Measurements from ENCODE around the gene DGKD. TPM values are rescaled to one million over a fixed set of nuclear protein-coding genes. Genes with fewer than 3 reads are reported as not detected.

Gene DGKD
- total RNA-seq, 4 donors from 2014 or later: 67.7 to 195 (median 125) TPM

DNA sequence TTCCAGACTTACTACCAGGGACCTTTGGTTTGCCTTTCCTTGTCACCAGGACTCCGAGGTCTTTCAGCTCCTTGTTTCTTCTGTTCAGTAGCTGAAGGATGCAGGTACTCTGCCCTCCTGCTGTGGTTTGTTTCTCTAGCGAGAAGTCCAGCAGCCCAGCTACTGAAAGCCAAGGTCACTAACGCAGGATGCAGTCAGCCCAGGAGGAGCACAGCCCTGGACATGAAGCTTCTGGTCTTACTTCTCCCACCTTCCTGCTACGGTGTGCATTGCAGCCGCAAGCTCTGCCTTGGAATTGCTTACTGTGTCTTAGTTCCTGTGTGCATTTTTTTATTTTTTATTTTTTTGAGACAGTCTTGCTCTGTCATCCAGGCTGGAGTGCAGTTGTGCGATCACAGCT is 62.4 kb downstream of the DGKD start:
- Histone ChIP-seq H3K36me3 (no peaks in the 10 kb centered on the region), H3K4me1 (peaks cover 4 to 70% (median 17%) of the 10 kb centered on the region in 4 donors), H3K4me3 (no peak overlapping the region), H3K27me3 (no peaks in the 10 kb centered on the region), H3K9me3 (no peaks in the 10 kb centered on the region), H3K27ac (peak overlapping the region in 3 of 4 donors; percentile 73 to 88 (median 74))
- peak in 1 of 3 donors; percentile 44 for DNase-seq
- TF ChIP-seq, protein P1, sequence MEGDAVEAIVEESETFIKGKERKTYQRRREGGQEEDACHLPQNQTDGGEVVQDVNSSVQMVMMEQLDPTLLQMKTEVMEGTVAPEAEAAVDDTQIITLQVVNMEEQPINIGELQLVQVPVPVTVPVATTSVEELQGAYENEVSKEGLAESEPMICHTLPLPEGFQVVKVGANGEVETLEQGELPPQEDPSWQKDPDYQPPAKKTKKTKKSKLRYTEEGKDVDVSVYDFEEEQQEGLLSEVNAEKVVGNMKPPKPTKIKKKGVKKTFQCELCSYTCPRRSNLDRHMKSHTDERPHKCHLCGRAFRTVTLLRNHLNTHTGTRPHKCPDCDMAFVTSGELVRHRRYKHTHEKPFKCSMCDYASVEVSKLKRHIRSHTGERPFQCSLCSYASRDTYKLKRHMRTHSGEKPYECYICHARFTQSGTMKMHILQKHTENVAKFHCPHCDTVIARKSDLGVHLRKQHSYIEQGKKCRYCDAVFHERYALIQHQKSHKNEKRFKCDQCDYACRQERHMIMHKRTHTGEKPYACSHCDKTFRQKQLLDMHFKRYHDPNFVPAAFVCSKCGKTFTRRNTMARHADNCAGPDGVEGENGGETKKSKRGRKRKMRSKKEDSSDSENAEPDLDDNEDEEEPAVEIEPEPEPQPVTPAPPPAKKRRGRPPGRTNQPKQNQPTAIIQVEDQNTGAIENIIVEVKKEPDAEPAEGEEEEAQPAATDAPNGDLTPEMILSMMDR (IDR thresholded peaks at IDR 0.05): no peak
- TF ChIP-seq POLR2A (IDR thresholded peaks at IDR 0.05): no peak

GRCh38 chr2:233417282-233417681 is 63.0 kb downstream of the DGKD start:
- peaks cover 7 to 75% (median 21%) of the 10 kb centered on the region in 4 donors for H3K4me1 ChIP-seq
- TF ChIP-seq, protein P1 (IDR thresholded peaks at IDR 0.05): no peak
- no peak for TF ChIP-seq POLR2A (IDR thresholded peaks at IDR 0.05)
- DNase-seq: peak in 1 of 3 donors; percentile 40
- H3K36me3 ChIP-seq: no peaks in the 10 kb centered on the region
- peak overlapping the region in 1 of 4 donors; percentile 74 for H3K27ac ChIP-seq
- no peaks in the 10 kb centered on the region for H3K27me3 ChIP-seq
- H3K9me3 ChIP-seq: no peaks in the 10 kb centered on the region
- no peak overlapping the region for H3K4me3 ChIP-seq

DNA sequence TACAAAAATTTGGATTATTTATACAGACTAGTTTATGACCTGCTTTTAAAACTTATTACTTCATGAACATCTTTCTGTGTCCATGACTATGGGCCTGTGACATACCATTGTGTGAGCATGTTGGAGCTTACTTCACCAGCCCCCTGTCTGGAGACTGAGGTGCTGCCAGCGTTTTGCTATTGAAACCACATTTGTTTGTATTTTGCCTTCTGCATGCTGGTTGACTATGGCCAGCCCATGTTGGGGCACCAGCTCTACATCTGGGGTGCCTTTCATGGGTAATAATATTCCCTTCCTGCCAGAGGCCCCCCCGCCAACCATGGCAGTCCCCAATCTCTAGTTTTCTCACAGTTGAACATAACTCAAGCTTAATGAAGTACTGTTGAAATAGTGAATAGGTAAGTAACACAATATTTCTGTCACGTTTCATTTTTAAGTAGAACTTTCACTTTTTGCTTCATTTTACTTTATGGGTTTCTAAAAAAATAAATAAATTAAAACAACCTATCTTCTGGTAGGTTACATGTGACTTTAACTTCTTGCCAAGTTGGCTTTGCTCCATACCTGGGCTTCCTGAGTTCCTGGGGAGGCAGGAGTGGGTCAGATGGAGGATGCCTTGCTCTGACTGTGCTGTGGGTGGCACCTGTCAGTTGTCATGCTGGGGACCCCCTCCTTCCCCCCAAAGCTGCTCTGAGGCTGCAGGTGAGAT is 63.9 kb downstream of the DGKD start:
- H3K4me1 ChIP-seq: peaks cover 7 to 77% (median 21%) of the 10 kb centered on the region in 4 donors
- no peaks in the 10 kb centered on the region for H3K36me3 ChIP-seq
- H3K27me3 ChIP-seq: no peaks in the 10 kb centered on the region
- peak in 1 of 3 donors; percentile 36 for DNase-seq
- peak overlapping the region in 2 of 4 donors; percentile 11 to 30 for H3K4me3 ChIP-seq
- no peaks in the 10 kb centered on the region for H3K9me3 ChIP-seq
- peak overlapping the region in 2 of 4 donors; percentile 74 to 85 for H3K27ac ChIP-seq
- TF ChIP-seq, protein P1 (IDR thresholded peaks at IDR 0.05): no peak
- no peak for TF ChIP-seq POLR2A (IDR thresholded peaks at IDR 0.05)

DNA sequence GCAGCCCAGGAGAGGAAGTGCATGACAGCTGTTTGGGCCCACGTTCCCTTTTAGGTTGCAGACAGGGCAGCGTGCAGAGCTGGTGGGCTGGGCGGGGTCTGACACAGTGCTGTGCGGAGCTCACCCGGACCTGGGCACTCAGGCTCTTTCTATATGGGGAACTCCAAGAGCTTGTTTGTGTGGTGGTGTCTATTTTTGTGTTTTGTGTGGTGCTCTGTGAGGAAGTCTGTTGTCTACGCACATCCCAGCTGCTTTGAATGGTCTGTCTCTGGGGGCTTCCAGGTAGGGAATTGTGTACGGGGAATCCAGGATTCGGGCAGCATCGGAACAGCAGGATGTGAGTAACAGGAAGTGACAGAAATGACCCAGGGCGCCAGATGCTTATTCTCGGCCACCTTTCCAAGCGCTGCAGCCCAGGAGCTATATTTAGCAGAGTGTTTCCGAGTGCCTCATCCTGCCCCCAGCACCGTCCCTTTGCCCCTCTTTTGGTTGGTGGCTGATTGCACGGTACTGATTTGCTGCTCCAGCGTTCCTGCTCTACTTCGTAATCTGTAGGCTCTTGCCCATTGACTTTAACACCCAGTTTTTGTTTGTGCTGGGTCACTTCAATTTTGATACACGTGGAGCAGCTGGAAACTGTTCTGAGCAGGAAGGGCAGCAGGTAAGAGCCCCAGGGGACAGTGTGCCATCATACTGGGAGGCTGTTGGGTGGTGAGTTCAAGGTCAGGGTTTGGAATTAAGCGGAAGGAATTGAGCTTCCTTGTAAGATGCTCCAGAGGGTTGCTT is 64.7 kb downstream of the DGKD start:
- no peak for TF ChIP-seq POLR2A (IDR thresholded peaks at IDR 0.05)
- TF ChIP-seq, protein P1 (IDR thresholded peaks at IDR 0.05): no peak
- no peaks in the 10 kb centered on the region for H3K9me3 ChIP-seq
- H3K36me3 ChIP-seq: no peaks in the 10 kb centered on the region
- H3K4me3 ChIP-seq: peak overlapping the region; percentile 0 to 30 (median 7)
- peak overlapping the region; percentile 20 to 85 (median 61) for H3K27ac ChIP-seq
- peaks cover 12 to 76% (median 21%) of the 10 kb centered on the region in 4 donors for H3K4me1 ChIP-seq
- peak in 2 of 3 donors; percentile 80 to 81 for DNase-seq
- no peaks in the 10 kb centered on the region for H3K27me3 ChIP-seq

DNA sequence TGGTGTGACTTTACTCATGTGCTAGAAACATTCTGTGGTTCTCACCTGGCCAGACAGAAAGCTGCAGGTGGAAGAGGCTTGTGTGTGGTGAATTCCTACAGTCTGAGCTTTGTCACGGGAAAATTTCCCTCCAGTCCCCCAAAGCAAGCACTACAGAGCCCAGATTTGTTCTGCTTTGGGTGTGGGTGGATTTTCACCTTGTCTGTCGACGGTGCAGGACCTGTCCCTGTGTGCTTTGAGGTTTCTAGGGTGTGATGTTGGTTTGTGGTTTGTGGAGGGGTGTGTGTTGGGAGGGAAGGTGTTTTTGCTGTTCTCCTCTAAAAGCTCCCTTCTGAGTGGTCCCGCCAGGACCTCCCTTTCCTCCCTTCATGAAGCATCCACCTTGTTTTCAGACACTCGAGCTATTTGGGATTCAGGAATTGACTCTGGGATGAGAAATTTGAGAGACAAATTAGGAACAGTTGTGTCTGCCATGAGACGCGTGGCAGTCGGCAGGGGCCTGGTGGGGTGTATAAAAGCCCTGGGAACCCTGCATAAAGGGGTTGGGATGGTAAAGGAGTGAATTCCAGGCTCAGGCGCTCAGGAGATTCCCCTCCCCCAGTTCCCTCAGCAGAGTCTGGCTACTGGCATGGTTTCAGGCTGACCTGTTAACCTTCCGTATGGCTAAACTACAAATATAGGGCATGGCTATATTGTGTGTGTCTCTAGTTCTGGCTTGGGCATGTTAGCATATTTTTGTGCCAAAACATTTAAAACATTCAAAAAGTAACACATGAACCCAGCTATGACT is 65.5 kb downstream of the DGKD start:
- no peaks in the 10 kb centered on the region for H3K9me3 ChIP-seq
- TF ChIP-seq, protein P1 (IDR thresholded peaks at IDR 0.05): no peak
- no peak for TF ChIP-seq POLR2A (IDR thresholded peaks at IDR 0.05)
- H3K4me1 ChIP-seq: peaks cover 12 to 72% (median 21%) of the 10 kb centered on the region in 4 donors
- DNase-seq: peak in 2 of 3 donors; percentile 48 to 61
- peak overlapping the region in 1 of 4 donors; percentile 30 for H3K4me3 ChIP-seq
- no peaks in the 10 kb centered on the region for H3K36me3 ChIP-seq
- no peaks in the 10 kb centered on the region for H3K27me3 ChIP-seq
- H3K27ac ChIP-seq: peak overlapping the region; percentile 20 to 85 (median 61)

All from Peyer's patch (tissue), 4 donors.